A673 (cell line): ENCODE measurements around the gene THOC5. TPM values are rescaled to one million over a fixed set of nuclear protein-coding genes. Genes with fewer than 3 reads are reported as not detected.

ENCODE experiments used
- BruUV-seq: library from RNA; stranded (reverse); fragments of 400-500 nt; replicated peaks from 2 replicates; lab custom pipeline; 2021; lab: Mats Ljungman, UMichigan
- CTCF ChIA-PET: fragments of 300-600 bp; sonication (Branson Sonifier 250); formaldehyde crosslinking; loops from one replicate; lab custom pipeline; 2022; ENCODE audit warnings: antibody characterized with exemption; lab: Charles Lee
- POLR2A ChIA-PET: fragments of 300-600 bp; sonication (Branson Sonifier 250); formaldehyde crosslinking; loops from one replicate; lab custom pipeline; 2022; ENCODE audit warnings: antibody characterized with exemption; ENCODE audit not compliant: low non-redundant PET; lab: Charles Lee
- DNase-seq: peaks from one replicate; pipeline ENCODE4 v3.0.0-alpha.2; 2015; ENCODE audit warnings: low spot score
- H3K27ac ChIP-seq: fragments of 200-600 bp; sonication (generic); 2 replicates; pipeline ENCODE4 v1.5.1; 2016; ENCODE audit warnings: mixed run types, low read depth, mild to moderate bottlenecking, mixed read lengths, antibody characterized with exemption, low read length; ENCODE audit not compliant: poor library complexity, severe bottlenecking
- H3K27me3 ChIP-seq: fragments of 200-600 bp; sonication (generic); replicated peaks from 2 replicates; pipeline ENCODE4 v1.6.1; 2017; ENCODE audit warnings: mixed run types, low read depth, mild to moderate bottlenecking, mixed read lengths, antibody characterized with exemption, low read length; ENCODE audit not compliant: insufficient read depth, poor library complexity
- H3K36me3 ChIP-seq: fragments of 200-600 bp; sonication (generic); 2 replicates; pipeline ENCODE4 v1.6.1; 2016; ENCODE audit warnings: mixed run types, mild to moderate bottlenecking, mixed read lengths, antibody characterized with exemption, low read length; ENCODE audit not compliant: insufficient read depth, poor library complexity, severe bottlenecking
- H3K4me1 ChIP-seq: fragments of 200-600 bp; sonication (generic); 2 replicates; pipeline ENCODE4 v1.6.1; 2017; ENCODE audit warnings: mixed run types, mild to moderate bottlenecking, mixed read lengths, antibody characterized with exemption, low read length; ENCODE audit not compliant: insufficient read depth, poor library complexity, severe bottlenecking
- H3K4me3 ChIP-seq: fragments of 200-600 bp; sonication (generic); 2 replicates; pipeline ENCODE4 v1.5.1; 2016; ENCODE audit warnings: low read depth, mixed run types, mild to moderate bottlenecking, mixed read lengths, low read length; ENCODE audit not compliant: poor library complexity, severe bottlenecking
- H3K9me3 ChIP-seq: fragments of 200-600 bp; sonication (generic); 2 replicates; pipeline ENCODE4 v1.6.1; 2016; ENCODE audit warnings: mixed run types, low read depth, mild to moderate bottlenecking, mixed read lengths, antibody characterized with exemption, low read length; ENCODE audit not compliant: poor library complexity, severe bottlenecking
- CTCF ChIP-seq: fragments of 300-800, 200-600 bp; sonication (generic); conservative IDR thresholded peaks from 2 replicates; pipeline ENCODE4 v1.5.1; 2017; ENCODE audit warnings: low read depth, mild to moderate bottlenecking, antibody characterized with exemption, low read length, moderate library complexity, mixed read lengths
- EZH2 ChIP-seq: fragments of 200-600 bp; sonication (generic); IDR thresholded peaks from 2 replicates; pipeline ENCODE4 v1.6.1; 2017; ENCODE audit warnings: borderline replicate concordance, low read depth, mild to moderate bottlenecking, mixed read lengths, antibody characterized with exemption, low read length; ENCODE audit not compliant: poor library complexity, severe bottlenecking
- intact Hi-C: fragments of 100-400 bp; cut with micrococcal nuclease; formaldehyde crosslinking; loops from one replicate; pipeline ENCODE4 v1.10.0; 2022; ENCODE audit not compliant: unreplicated experiment
- total RNA-seq: library from RNA; stranded (reverse); gene quantifications from 2 replicates; pipeline ENCODE4 v1.2.3, GENCODE V29; 2021

Gene THOC5
- total RNA-seq, 1 experiment from 2014 or later, result 101 TPM

- intact Hi-C loops, result no loop called here
- no peak for TF ChIP-seq CTCF
- TF ChIP-seq EZH2, result no peak
- H3K9me3 ChIP-seq, result no peaks in the 10 kb centered on the region
- H3K4me1 ChIP-seq, result peaks cover 9% of the 10 kb centered on the region
- BruUV-seq, result no TSS peak
- ChIA-PET POLR2A (no interaction called here), CTCF (no interaction called here)
- H3K36me3 ChIP-seq, result no peaks in the 10 kb centered on the region
- H3K27ac ChIP-seq, result no peak overlapping the region
- peaks cover 33% of the 10 kb centered on the region for H3K27me3 ChIP-seq
- DNase-seq, result peak; percentile 30
- peak overlapping the region; percentile 4 for H3K4me3 ChIP-seq
Observed at GRCh38 chr22:29477723-29478318, 75.7 kb downstream of the THOC5 start.

- ChIA-PET CTCF (no interaction called here), POLR2A (no interaction called here)
- Histone ChIP-seq H3K27ac (no peak overlapping the region), H3K27me3 (peaks cover 26% of the 10 kb centered on the region), H3K4me1 (peaks cover 9% of the 10 kb centered on the region), H3K4me3 (no peak overlapping the region), H3K9me3 (no peaks in the 10 kb centered on the region), H3K36me3 (no peaks in the 10 kb centered on the region)
- BruUV-seq, result no TSS peak
- intact Hi-C loops, result no loop called here
- TF ChIP-seq CTCF (no peak), EZH2 (no peak)
- DNase-seq, result no peak
Observed at GRCh38 chr22:29476116-29476515, 77.4 kb downstream of the THOC5 start.

- POLR2A ChIA-PET, result no interaction called here
- intact Hi-C loops, result no loop called here
Observed at GRCh38 chr22:29475550-29475949, 78.0 kb downstream of the THOC5 start.

More at GRCh38 chr22:29475550-29475949, 78.0 kb downstream of the THOC5 start:
- TF ChIP-seq CTCF (no peak), EZH2 (no peak)
- Histone ChIP-seq H3K9me3 (no peaks in the 10 kb centered on the region), H3K27ac (no peak overlapping the region), H3K4me3 (no peak overlapping the region), H3K27me3 (peaks cover 20% of the 10 kb centered on the region), H3K4me1 (peaks cover 9% of the 10 kb centered on the region), H3K36me3 (no peaks in the 10 kb centered on the region)
- no peak for DNase-seq
- no TSS peak for BruUV-seq
- CTCF ChIA-PET, result no interaction called here
